HCT116 (cell line): ENCODE results near the gene LPXN.

Experiments
- EZH2 ChIP-seq: fragments of 200-600 bp; sonication (generic); IDR thresholded peaks from 2 replicates; pipeline ENCODE4 v1.6.1; 2017; ENCODE audit warnings: antibody characterized with exemption, mixed run types
- FOSL1 ChIP-seq: IDR thresholded peaks from 2 replicates; pipeline ENCODE4 v1.6.1; 2012; ENCODE audit warnings: low read depth
- JUND ChIP-seq: IDR thresholded peaks from 2 replicates; pipeline ENCODE4 v1.6.1; 2012
- MAX ChIP-seq: IDR thresholded peaks from 2 replicates; pipeline ENCODE4 v1.6.1; 2012
- POLR2A ChIP-seq: IDR thresholded peaks from 2 replicates; pipeline ENCODE4 v1.7.0; 2011; ENCODE audit warnings: borderline replicate concordance; ENCODE audit not compliant: insufficient read depth, insufficient read length; ENCODE audit errors: extremely low read depth
- POLR2AphosphoS5 ChIP-seq: IDR thresholded peaks from 2 replicates; pipeline ENCODE4 v1.6.1; 2011; ENCODE audit warnings: mild to moderate bottlenecking, low read depth, low read length, moderate library complexity
- RAD21 ChIP-seq: IDR thresholded peaks from 2 replicates; pipeline ENCODE4 v1.6.1; 2012; ENCODE audit warnings: low read depth, mild to moderate bottlenecking
- REST ChIP-seq: IDR thresholded peaks from 2 replicates; pipeline ENCODE4 v1.6.1; 2012; ENCODE audit warnings: low read depth
- SP1 ChIP-seq: IDR thresholded peaks from 2 replicates; pipeline ENCODE4 v1.6.1; 2012; ENCODE audit warnings: low read depth
- SRF ChIP-seq: IDR thresholded peaks from 2 replicates; pipeline ENCODE4 v1.6.1; 2012; ENCODE audit warnings: low read depth
- YY1 ChIP-seq: IDR thresholded peaks from 2 replicates; pipeline ENCODE4 v1.6.1; 2011; ENCODE audit warnings: low read length, low read depth, moderate library complexity, mild to moderate bottlenecking; ENCODE audit not compliant: insufficient replicate concordance; ENCODE audit errors: extremely low read depth
- ZNF274 ChIP-seq: fragments of 200-500 bp; sonication (Bioruptor generic); IDR thresholded peaks from 2 replicates; pipeline ENCODE4 v1.6.1; 2014; ENCODE audit warnings: mild to moderate bottlenecking, low read depth, low read length, inconsistent platforms
- TF ChIP-seq, protein P1 (sequence below), 3 experiments: fragments of 200-600 bp in 1 of 3; sonication (generic) in 1 of 3; IDR thresholded peaks in 2 of 3; conservative IDR thresholded peaks in 1 of 3; 2 replicates each; pipeline ENCODE4 v1.5.1; 2012 to 2017; ENCODE audit warnings: low read depth in 2 of 3, low read length in 2 of 3, antibody characterized with exemption in 1 of 3, borderline replicate concordance in 1 of 3, control low read depth in 1 of 3, mild to moderate bottlenecking in 1 of 3, mixed read lengths in 1 of 3, mixed run types in 1 of 3, moderate library complexity in 1 of 3; ENCODE audit not compliant: insufficient read depth in 1 of 3

DNA sequence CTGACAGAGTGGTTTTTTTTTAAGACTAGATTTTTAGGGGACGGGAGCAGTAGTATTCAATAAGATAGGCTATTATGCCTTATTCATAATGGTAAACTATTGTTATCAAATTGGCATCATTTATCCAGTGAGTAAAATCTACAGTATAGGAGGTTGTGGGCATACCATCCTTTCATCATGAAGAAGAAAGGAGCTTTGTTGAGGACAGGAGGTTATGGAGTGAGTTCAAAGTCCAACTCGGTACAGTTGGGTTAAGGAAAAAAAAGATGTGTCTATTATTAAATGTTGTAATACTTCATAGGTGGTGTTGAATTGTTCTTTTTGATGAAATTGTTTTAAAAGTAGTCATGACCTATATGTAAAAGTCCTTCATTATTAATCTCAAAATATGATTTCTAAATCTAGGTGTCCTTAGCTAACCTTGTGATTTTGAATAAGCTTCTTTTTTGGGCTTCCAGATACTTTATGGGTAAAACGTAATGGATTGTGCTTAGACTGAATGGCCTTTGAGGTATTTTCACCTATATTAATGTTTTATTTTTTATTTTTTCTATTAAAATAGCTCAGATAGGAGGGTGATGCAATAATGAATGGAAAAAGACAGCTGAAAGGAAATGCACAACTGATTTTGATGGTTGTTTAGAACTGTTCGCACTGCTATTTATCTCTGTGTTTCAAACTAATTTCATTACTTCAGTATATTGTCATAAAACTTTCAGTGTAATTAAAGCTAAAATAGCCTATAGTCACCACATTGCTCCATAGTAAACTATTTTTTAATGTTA is 31.5 kb upstream of the LPXN start:
- TF ChIP-seq, protein P1, sequence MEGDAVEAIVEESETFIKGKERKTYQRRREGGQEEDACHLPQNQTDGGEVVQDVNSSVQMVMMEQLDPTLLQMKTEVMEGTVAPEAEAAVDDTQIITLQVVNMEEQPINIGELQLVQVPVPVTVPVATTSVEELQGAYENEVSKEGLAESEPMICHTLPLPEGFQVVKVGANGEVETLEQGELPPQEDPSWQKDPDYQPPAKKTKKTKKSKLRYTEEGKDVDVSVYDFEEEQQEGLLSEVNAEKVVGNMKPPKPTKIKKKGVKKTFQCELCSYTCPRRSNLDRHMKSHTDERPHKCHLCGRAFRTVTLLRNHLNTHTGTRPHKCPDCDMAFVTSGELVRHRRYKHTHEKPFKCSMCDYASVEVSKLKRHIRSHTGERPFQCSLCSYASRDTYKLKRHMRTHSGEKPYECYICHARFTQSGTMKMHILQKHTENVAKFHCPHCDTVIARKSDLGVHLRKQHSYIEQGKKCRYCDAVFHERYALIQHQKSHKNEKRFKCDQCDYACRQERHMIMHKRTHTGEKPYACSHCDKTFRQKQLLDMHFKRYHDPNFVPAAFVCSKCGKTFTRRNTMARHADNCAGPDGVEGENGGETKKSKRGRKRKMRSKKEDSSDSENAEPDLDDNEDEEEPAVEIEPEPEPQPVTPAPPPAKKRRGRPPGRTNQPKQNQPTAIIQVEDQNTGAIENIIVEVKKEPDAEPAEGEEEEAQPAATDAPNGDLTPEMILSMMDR (IDR thresholded peaks at IDR 0.05 in 2 of 3, conservative IDR thresholded peaks at IDR 0.05 in 1 of 3; ENCODE audit: borderline replicate concordance in 1 of 3, insufficient read depth in 1 of 3, low read depth in 2 of 3, low read length in 2 of 3), result no peak
- TF ChIP-seq FOSL1 (no peak), POLR2AphosphoS5 (no peak), EZH2 (no peak), SP1 (no peak), POLR2A (no peak), RAD21 (no peak), SRF (no peak), REST (no peak), JUND (no peak), MAX (no peak), YY1 (no peak), ZNF274 (no peak)
